Measurements from ENCODE around the gene HSD11B1. TPM values are rescaled to one million over a fixed set of nuclear protein-coding genes. Genes with fewer than 3 reads are reported as not detected.

Gene HSD11B1
- polyA plus RNA-seq, 3 donors: not detected

- H3K9me3 ChIP-seq (replicated peaks in 1 of 2; ENCODE audit: control insufficient read depth in 1 of 2, insufficient read depth in 1 of 2, low read length in 2 of 2): no peaks in the 10 kb centered on the region
- peaks cover 8 to 9% of the 10 kb centered on the region in 2 donors for H3K4me1 ChIP-seq (ENCODE audit: control insufficient read depth in 1 of 2, insufficient read depth in 2 of 2, low read length in 2 of 2)
- peaks cover 7% of the 10 kb centered on the region for H3K4me1 Mint-ChIP-seq
- H3K4me3 Mint-ChIP-seq: no peak overlapping the region
- no peaks in the 10 kb centered on the region for H3K79me2 ChIP-seq (ENCODE audit: insufficient read depth, low read length)
- H3K9me3 Mint-ChIP-seq: no peaks in the 10 kb centered on the region
- no peak for TF ChIP-seq CTCF (IDR thresholded peaks at IDR 0.05)
- no peak for DNase-seq
- no peak overlapping the region for H3K27ac ChIP-seq (ENCODE audit: low read depth in 1 of 2, low read length in 2 of 2)
- H3K27ac Mint-ChIP-seq: no peak overlapping the region
- H3K36me3 ChIP-seq (replicated peaks in 1 of 2; ENCODE audit: control insufficient read depth in 1 of 2, insufficient read depth in 2 of 2, low read length in 2 of 2): no peaks in the 10 kb centered on the region
- peaks cover 0 to 6% (median 2%) of the 10 kb centered on the region in 3 donors for H3K27me3 Mint-ChIP-seq (ENCODE audit: low read depth in 3 of 3)
- no peak overlapping the region for H2AFZ ChIP-seq (ENCODE audit: insufficient read depth, low read depth, low read length, poor library complexity, severe bottlenecking)
- no CpG with 5 or more reads among the region's 2 CpGs for WGBS (ENCODE audit: insufficient coverage)
- intact Hi-C loops (cut with micrococcal nuclease): loop anchor here (5.0 to 10.0 kb wide), 2 partner anchors 41 to 48 kb away; partner anchors contain the start of gene HSD11B1 (in 1 of the 2)
- no peak overlapping the region for H3K9ac ChIP-seq (ENCODE audit: insufficient read depth, low read length, poor library complexity, severe bottlenecking)
- no peak overlapping the region for H3K4me2 ChIP-seq (replicated peaks; ENCODE audit: extremely low read depth, low read length, poor library complexity, severe bottlenecking)
- H3K4me3 ChIP-seq (replicated peaks in 1 of 3; ENCODE audit: low read depth in 2 of 3, low read length in 3 of 3): no peak overlapping the region
- no peaks in the 10 kb centered on the region for H3K27me3 ChIP-seq (ENCODE audit: control insufficient read depth in 2 of 2, insufficient read depth in 2 of 2, low read length in 2 of 2)
- H3K36me3 Mint-ChIP-seq: no peaks in the 10 kb centered on the region
- no peaks in the 10 kb centered on the region for H4K20me1 ChIP-seq (ENCODE audit: insufficient read depth, low read length)
Observed at GRCh38 chr1:209743145-209743482, 38.5 kb downstream of the HSD11B1 start.

DNA sequence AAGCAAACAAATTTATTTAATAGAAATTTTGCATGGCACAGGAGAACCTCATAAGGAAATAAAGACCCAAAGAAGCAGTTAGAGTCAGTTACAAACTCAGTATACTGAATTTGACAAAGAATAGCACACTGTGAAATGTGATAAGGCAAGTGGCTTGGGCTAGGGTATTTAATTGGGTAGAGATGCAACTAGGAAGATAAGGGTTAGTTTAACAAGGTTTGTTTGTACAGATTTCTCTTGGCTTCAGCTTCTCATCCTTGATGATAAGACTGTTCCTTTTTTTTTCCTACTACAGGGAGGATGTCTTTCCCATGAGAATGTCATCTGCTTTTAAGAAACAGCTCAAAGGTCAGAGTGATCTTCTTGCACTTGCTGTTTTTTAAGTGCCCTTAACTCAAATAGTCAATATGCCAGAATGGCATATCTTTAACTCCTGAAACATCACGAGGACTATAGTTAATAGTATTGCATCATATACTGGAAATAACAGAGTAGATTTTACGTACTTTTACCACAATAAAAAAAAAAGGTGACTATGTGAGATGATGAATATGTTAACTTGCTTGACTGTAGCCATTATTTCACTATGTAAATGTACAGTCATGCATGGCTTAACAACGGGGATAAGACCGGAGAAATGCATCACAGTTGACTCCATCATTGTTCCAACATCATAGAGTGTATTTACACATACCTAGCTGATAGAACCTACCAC lies 42.0 kb downstream of the HSD11B1 start:
- Mint-ChIP-seq H3K27ac (no peak overlapping the region), H3K4me3 (no peak overlapping the region), H3K27me3 (ENCODE audit: low read depth in 3 of 3) (peaks cover 0 to 6% (median 0%) of the 10 kb centered on the region in 3 donors), H3K36me3 (no peaks in the 10 kb centered on the region), H3K9me3 (no peaks in the 10 kb centered on the region), H3K4me1 (peaks cover 34% of the 10 kb centered on the region)
- no peak for TF ChIP-seq CTCF (IDR thresholded peaks at IDR 0.05)
- H4K20me1 ChIP-seq (ENCODE audit: insufficient read depth, low read length): no peaks in the 10 kb centered on the region
- H3K9ac ChIP-seq (ENCODE audit: insufficient read depth, low read length, poor library complexity, severe bottlenecking): no peak overlapping the region
- no peak overlapping the region for H3K4me2 ChIP-seq (replicated peaks; ENCODE audit: extremely low read depth, low read length, poor library complexity, severe bottlenecking)
- WGBS (ENCODE audit: insufficient coverage): 95% methylated on average over 2 of the region's 4 CpGs
- H3K9me3 ChIP-seq (replicated peaks in 1 of 2; ENCODE audit: control insufficient read depth in 1 of 2, insufficient read depth in 1 of 2, low read length in 2 of 2): no peaks in the 10 kb centered on the region
- H3K36me3 ChIP-seq (replicated peaks in 1 of 2; ENCODE audit: control insufficient read depth in 1 of 2, insufficient read depth in 2 of 2, low read length in 2 of 2): no peaks in the 10 kb centered on the region
- H3K27me3 ChIP-seq (ENCODE audit: control insufficient read depth in 2 of 2, insufficient read depth in 2 of 2, low read length in 2 of 2): no peaks in the 10 kb centered on the region
- intact Hi-C loops (cut with micrococcal nuclease): loop anchor here (5.0 to 10.0 kb wide), 2 partner anchors 52 to 169 kb away; no protein-coding TSS in a partner anchor
- no peak overlapping the region for H3K4me3 ChIP-seq (replicated peaks in 1 of 3; ENCODE audit: low read depth in 2 of 3, low read length in 3 of 3)
- H3K4me1 ChIP-seq (ENCODE audit: control insufficient read depth in 1 of 2, insufficient read depth in 2 of 2, low read length in 2 of 2): peaks cover 39 to 40% of the 10 kb centered on the region in 2 donors
- peak in 1 of 3 donors; percentile 31 for DNase-seq
- H3K27ac ChIP-seq (ENCODE audit: low read depth in 1 of 2, low read length in 2 of 2): no peak overlapping the region
- H2AFZ ChIP-seq (ENCODE audit: insufficient read depth, low read depth, low read length, poor library complexity, severe bottlenecking): no peak overlapping the region
- H3K79me2 ChIP-seq (ENCODE audit: insufficient read depth, low read length): no peaks in the 10 kb centered on the region

All from CD14-positive monocyte (primary cell).